ENCODE measurements around the gene SAMD4B.

DNA sequence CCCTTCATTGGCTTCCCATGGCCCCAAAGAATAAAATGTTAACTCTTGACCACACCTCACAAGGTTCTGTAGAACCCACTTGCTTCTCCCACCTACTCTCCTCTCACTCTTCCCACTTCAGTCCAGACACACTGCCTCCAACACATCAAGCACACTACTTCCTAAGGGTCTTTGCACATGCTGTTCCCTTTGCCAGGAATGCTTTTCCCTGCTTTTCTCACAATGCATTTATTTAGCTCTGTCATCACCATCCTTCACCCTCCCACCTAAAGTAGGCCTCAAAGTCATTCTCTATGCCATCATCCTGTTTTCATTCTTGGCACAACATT lies 38.1 kb upstream of the SAMD4B start:
- TF ChIP-seq CTCF (IDR thresholded peaks at IDR 0.05) (no peak), EP300 (IDR thresholded peaks at IDR 0.05) (no peak)
